HL-60 (cell line): ENCODE data around the gene HUWE1.

Source experiments
- TF ChIP-seq, protein P1 (sequence below): IDR thresholded peaks from one replicate; pipeline ENCODE4 v1.5.1; 2011; ENCODE audit warnings: low read length, control low read depth, inconsistent platforms; ENCODE audit not compliant: insufficient read depth
- TF ChIP-seq, protein P2 (sequence below): IDR thresholded peaks from 2 replicates; pipeline ENCODE4 v1.6.1; 2012; ENCODE audit warnings: low read depth; ENCODE audit not compliant: insufficient replicate concordance

DNA sequence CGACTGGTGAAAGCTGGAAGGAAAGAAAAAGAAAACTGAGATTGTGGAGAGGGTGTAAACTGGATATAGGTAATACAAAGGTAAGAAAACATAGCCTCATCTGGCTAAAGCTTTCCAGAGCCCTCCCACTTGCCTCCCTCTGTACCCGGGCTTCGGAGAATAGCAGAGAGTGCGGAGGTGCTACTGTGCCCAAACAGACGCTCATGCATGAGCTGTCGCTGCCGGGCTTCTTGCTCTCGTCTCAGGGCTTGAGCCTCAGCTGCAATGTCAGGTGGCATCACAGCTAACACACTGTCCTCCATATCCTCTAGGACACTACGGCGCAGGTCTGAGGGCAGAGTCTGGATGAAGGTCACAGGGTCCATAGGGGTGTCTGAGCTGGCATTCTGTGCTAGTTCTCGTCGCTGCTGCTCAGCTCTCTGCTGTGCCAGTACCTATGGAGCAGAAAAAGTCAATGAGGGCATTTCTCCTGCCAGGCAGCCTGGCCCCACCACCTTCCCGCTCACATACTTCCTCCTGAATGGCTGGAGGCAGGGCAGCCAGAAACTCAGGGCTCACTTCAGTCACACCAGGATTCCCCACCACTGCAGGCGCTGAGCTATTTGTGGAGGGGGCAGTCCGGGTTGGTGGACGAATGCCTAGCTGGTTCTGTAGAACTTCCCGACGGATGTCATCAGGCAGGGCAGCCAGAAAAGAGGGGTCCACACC, 135.6 kb downstream of the HUWE1 start:
- TF ChIP-seq, protein P1, sequence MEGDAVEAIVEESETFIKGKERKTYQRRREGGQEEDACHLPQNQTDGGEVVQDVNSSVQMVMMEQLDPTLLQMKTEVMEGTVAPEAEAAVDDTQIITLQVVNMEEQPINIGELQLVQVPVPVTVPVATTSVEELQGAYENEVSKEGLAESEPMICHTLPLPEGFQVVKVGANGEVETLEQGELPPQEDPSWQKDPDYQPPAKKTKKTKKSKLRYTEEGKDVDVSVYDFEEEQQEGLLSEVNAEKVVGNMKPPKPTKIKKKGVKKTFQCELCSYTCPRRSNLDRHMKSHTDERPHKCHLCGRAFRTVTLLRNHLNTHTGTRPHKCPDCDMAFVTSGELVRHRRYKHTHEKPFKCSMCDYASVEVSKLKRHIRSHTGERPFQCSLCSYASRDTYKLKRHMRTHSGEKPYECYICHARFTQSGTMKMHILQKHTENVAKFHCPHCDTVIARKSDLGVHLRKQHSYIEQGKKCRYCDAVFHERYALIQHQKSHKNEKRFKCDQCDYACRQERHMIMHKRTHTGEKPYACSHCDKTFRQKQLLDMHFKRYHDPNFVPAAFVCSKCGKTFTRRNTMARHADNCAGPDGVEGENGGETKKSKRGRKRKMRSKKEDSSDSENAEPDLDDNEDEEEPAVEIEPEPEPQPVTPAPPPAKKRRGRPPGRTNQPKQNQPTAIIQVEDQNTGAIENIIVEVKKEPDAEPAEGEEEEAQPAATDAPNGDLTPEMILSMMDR, result no peak
- TF ChIP-seq, protein P2, sequence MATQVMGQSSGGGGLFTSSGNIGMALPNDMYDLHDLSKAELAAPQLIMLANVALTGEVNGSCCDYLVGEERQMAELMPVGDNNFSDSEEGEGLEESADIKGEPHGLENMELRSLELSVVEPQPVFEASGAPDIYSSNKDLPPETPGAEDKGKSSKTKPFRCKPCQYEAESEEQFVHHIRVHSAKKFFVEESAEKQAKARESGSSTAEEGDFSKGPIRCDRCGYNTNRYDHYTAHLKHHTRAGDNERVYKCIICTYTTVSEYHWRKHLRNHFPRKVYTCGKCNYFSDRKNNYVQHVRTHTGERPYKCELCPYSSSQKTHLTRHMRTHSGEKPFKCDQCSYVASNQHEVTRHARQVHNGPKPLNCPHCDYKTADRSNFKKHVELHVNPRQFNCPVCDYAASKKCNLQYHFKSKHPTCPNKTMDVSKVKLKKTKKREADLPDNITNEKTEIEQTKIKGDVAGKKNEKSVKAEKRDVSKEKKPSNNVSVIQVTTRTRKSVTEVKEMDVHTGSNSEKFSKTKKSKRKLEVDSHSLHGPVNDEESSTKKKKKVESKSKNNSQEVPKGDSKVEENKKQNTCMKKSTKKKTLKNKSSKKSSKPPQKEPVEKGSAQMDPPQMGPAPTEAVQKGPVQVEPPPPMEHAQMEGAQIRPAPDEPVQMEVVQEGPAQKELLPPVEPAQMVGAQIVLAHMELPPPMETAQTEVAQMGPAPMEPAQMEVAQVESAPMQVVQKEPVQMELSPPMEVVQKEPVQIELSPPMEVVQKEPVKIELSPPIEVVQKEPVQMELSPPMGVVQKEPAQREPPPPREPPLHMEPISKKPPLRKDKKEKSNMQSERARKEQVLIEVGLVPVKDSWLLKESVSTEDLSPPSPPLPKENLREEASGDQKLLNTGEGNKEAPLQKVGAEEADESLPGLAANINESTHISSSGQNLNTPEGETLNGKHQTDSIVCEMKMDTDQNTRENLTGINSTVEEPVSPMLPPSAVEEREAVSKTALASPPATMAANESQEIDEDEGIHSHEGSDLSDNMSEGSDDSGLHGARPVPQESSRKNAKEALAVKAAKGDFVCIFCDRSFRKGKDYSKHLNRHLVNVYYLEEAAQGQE, result no peak
